ENCODE data around the gene ADGRE1.
"Not testable (repeated sequence)": the region's sequence is repeated elsewhere in the genome, so short reads cannot be mapped to it uniquely, and the experiment has no call there.

The ADGRE1 gene

GRCh38 chr19:6864325-6864940, 22.9 kb upstream of the ADGRE1 start:
- no peak for TF ChIP-seq CTCF (IDR thresholded peaks at IDR 0.05; ENCODE audit: low read length, missing control alignments)
- DNase-seq (ENCODE audit: low read depth) = no peak

GRCh38 chr19:6865849-6866248, 21.5 kb upstream of the ADGRE1 start:
- no peak for DNase-seq (ENCODE audit: low read depth)
- no peak overlapping the region for H3K4me3 ChIP-seq (replicated peaks; ENCODE audit: low read depth, low read length)
- TF ChIP-seq CTCF (IDR thresholded peaks at IDR 0.05; ENCODE audit: low read length, missing control alignments) = no peak

More at GRCh38 chr19:6864325-6864940, 22.9 kb upstream of the ADGRE1 start:
- H3K4me3 ChIP-seq (replicated peaks; ENCODE audit: low read depth, low read length) = no peak overlapping the region

- H3K4me3 ChIP-seq (replicated peaks; ENCODE audit: low read depth, low read length) = no peak overlapping the region
- TF ChIP-seq CTCF (IDR thresholded peaks at IDR 0.05; ENCODE audit: low read length, missing control alignments) = no peak
- no peak for DNase-seq (ENCODE audit: low read depth)
Measured at GRCh38 chr19:6866741-6867151, 20.6 kb upstream of the ADGRE1 start.

DNA sequence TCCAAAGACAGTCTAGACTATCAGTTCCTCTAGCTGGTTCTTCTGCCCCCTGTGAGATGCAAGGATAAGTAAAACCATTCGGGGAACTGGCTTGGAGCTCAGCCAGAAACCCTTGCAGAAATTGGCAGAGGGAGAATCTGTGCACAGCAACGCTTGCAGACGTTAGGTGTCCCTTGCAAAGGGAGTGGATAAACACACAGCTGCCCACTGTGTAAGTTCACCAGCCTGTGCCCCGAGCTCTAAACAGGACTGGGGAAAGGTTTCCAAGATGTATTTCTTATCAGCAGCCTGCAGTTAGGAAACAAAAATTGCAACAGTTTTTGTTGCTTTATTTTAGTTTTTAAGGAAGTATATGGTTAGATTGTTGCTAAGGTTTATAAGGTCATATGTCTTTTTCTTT, 19.0 kb upstream of the ADGRE1 start:
- no peak for TF ChIP-seq CTCF (IDR thresholded peaks at IDR 0.05; ENCODE audit: low read length, missing control alignments)
- peak; percentile 3 for DNase-seq (ENCODE audit: low read depth)
- no peak overlapping the region for H3K4me3 ChIP-seq (replicated peaks; ENCODE audit: low read depth, low read length)

GRCh38 chr19:6869151-6869882, 18.1 kb upstream of the ADGRE1 start:
- not testable (repeated sequence) for DNase-seq (ENCODE audit: low read depth); H3K4me3 ChIP-seq (replicated peaks; ENCODE audit: low read depth, low read length)

- DNase-seq (ENCODE audit: low read depth) = no peak
- no peak overlapping the region for H3K4me3 ChIP-seq (replicated peaks; ENCODE audit: low read depth, low read length)
- TF ChIP-seq CTCF (IDR thresholded peaks at IDR 0.05; ENCODE audit: low read length, missing control alignments) = no peak
Measured at GRCh38 chr19:6873708-6874431, 13.5 kb upstream of the ADGRE1 start.

GRCh38 chr19:6875218-6875617, 12.2 kb upstream of the ADGRE1 start:
- no peak for TF ChIP-seq CTCF (IDR thresholded peaks at IDR 0.05; ENCODE audit: low read length, missing control alignments)
- no peak overlapping the region for H3K4me3 ChIP-seq (replicated peaks; ENCODE audit: low read depth, low read length)
- DNase-seq (ENCODE audit: low read depth) = no peak
